ENCODE measurements around the gene SF3B2.
A peak's percentile ranks its signal among the peaks of the same experiment; 100 is the strongest.
"Not testable (repeated sequence)": the region's sequence is repeated elsewhere in the genome, so short reads cannot be mapped to it uniquely, and the experiment has no call there.

Gene SF3B2

GRCh38 chr11:66112601-66113499, 60.7 kb downstream of the SF3B2 start:
- no peak for DNase-seq (ENCODE audit: low spot score)
- no peak for TF ChIP-seq CTCF (IDR thresholded peaks at IDR 0.05; ENCODE audit: extremely low read depth, insufficient read depth, missing control alignments)
- in situ Hi-C loops (cut with MboI; ENCODE audit: low pct_unique_long_range_greater_than_20kb, low sequenced_read_pairs, unreplicated experiment) = no loop called here

GRCh38 chr11:66114957-66115356, 62.8 kb downstream of the SF3B2 start:
- DNase-seq (ENCODE audit: low spot score); in situ Hi-C loops (cut with MboI; ENCODE audit: low pct_unique_long_range_greater_than_20kb, low sequenced_read_pairs, unreplicated experiment): not testable (repeated sequence)

- DNase-seq (ENCODE audit: low spot score) = peak; percentile 63
- in situ Hi-C loops (cut with MboI; ENCODE audit: low pct_unique_long_range_greater_than_20kb, low sequenced_read_pairs, unreplicated experiment) = no loop called here
- no peak for TF ChIP-seq CTCF (IDR thresholded peaks at IDR 0.05; ENCODE audit: extremely low read depth, insufficient read depth, missing control alignments)
Measured at GRCh38 chr11:66115638-66116301, 63.6 kb downstream of the SF3B2 start.

- no peak for TF ChIP-seq CTCF (IDR thresholded peaks at IDR 0.05; ENCODE audit: extremely low read depth, insufficient read depth, missing control alignments)
- in situ Hi-C loops (cut with MboI; ENCODE audit: low pct_unique_long_range_greater_than_20kb, low sequenced_read_pairs, unreplicated experiment) = no loop called here
Measured at GRCh38 chr11:66116576-66117361, 64.6 kb downstream of the SF3B2 start.

GRCh38 chr11:66118847-66119246, 66.7 kb downstream of the SF3B2 start:
- TF ChIP-seq CTCF (IDR thresholded peaks at IDR 0.05; ENCODE audit: extremely low read depth, insufficient read depth, missing control alignments) = no peak
- no peak for DNase-seq (ENCODE audit: low spot score)
- in situ Hi-C loops (cut with MboI; ENCODE audit: low pct_unique_long_range_greater_than_20kb, low sequenced_read_pairs, unreplicated experiment) = no loop called here

More at GRCh38 chr11:66116576-66117361, 64.6 kb downstream of the SF3B2 start:
- no peak for DNase-seq (ENCODE audit: low spot score)

Data from GM13977 (cell line).